Fibroblast of the conjunctiva (primary cell): ENCODE results near the gene KRT78.

Source experiments
- DNase-seq: peaks from one replicate; pipeline ENCODE4 v3.0.0-alpha.2; 2010; ENCODE audit warnings: low read depth

KRT78 gene

GRCh38 chr12:52824741-52825410 is 23.9 kb downstream of the KRT78 start:
- no peak for DNase-seq

- no peak for DNase-seq
These were observed 24.9 kb downstream of the KRT78 start for GRCh38 chr12:52823761-52824450.

GRCh38 chr12:52822771-52823510 is 25.9 kb downstream of the KRT78 start:
- DNase-seq: no peak

GRCh38 chr12:52821826-52822660 is 26.8 kb downstream of the KRT78 start:
- DNase-seq: no peak

GRCh38 chr12:52821071-52821730 is 27.6 kb downstream of the KRT78 start:
- no peak for DNase-seq

- no peak for DNase-seq
These were observed 28.3 kb downstream of the KRT78 start for GRCh38 chr12:52820521-52820920.

GRCh38 chr12:52819731-52820510 is 28.9 kb downstream of the KRT78 start:
- no peak for DNase-seq

- no peak for DNase-seq
These were observed 29.8 kb downstream of the KRT78 start for GRCh38 chr12:52818887-52819420.

GRCh38 chr12:52818388-52818787 is 30.4 kb downstream of the KRT78 start:
- DNase-seq: no peak

GRCh38 chr12:52817699-52818238 is 31.0 kb downstream of the KRT78 start:
- no peak for DNase-seq

- no peak for DNase-seq
These were observed 31.6 kb downstream of the KRT78 start for GRCh38 chr12:52817003-52817698.

- DNase-seq: no peak
These were observed 32.9 kb downstream of the KRT78 start for GRCh38 chr12:52815676-52816588.

- no peak for DNase-seq
These were observed 33.6 kb downstream of the KRT78 start for GRCh38 chr12:52815161-52815560.

- no peak for DNase-seq
These were observed 34.1 kb downstream of the KRT78 start for GRCh38 chr12:52814710-52815155.

GRCh38 chr12:52813885-52814709 is 34.7 kb downstream of the KRT78 start, which contains the start of gene KRT4:
Gene KRT4, minus strand, starts transcription at chr12:52814116. Its CDS starts 58 bp downstream, at chr12:52814058.
- no peak for DNase-seq

GRCh38 chr12:52813203-52813819 is 35.5 kb downstream of the KRT78 start:
- DNase-seq: no peak

- DNase-seq: no peak
These were observed 36.0 kb downstream of the KRT78 start for GRCh38 chr12:52812749-52813148.
